ENCODE measurements around the gene PTPN11. TPM values are rescaled to one million over a fixed set of nuclear protein-coding genes. Genes with fewer than 3 reads are reported as not detected.

Gene PTPN11
- total and polyA plus RNA-seq, 4 donors: 33.7 to 73.3 (median 36.4) TPM

GRCh38 chr12:112528521-112528920, 109.8 kb downstream of the PTPN11 start:
- H3K27me3 ChIP-seq (ENCODE audit: control insufficient read depth in 4 of 4, insufficient read depth in 4 of 4, low read length in 3 of 4): peaks cover 0 to 2% (median 0%) of the 10 kb centered on the region in 4 donors
- no peak for TF ChIP-seq FOXA1 (IDR thresholded peaks at IDR 0.05)
- no peak for TF ChIP-seq CTCF (IDR thresholded peaks at IDR 0.05; ENCODE audit: low read depth, low read length, missing input control)
- no peak for TF ChIP-seq MAX (IDR thresholded peaks at IDR 0.05)
- TF ChIP-seq SP1 (IDR thresholded peaks at IDR 0.05): no peak
- TF ChIP-seq EGR1 (IDR thresholded peaks at IDR 0.05; ENCODE audit: low read depth in 2 of 2): no peak
- TF ChIP-seq GABPA (IDR thresholded peaks at IDR 0.05 in 1 of 2, conservative IDR thresholded peaks at IDR 0.05 in 1 of 2): no peak
- no peak for TF ChIP-seq RAD21 (IDR thresholded peaks at IDR 0.05)
- no peak for TF ChIP-seq TAF1 (conservative IDR thresholded peaks at IDR 0.05)
- TF ChIP-seq ZBTB33 (IDR thresholded peaks at IDR 0.05): no peak
- TF ChIP-seq REST (IDR thresholded peaks at IDR 0.05): no peak
- no peak for TF ChIP-seq RXRA (IDR thresholded peaks at IDR 0.05)
- TF ChIP-seq YY1 (IDR thresholded peaks at IDR 0.05): no peak
- TF ChIP-seq JUND (IDR thresholded peaks at IDR 0.05): no peak
- no peak for TF ChIP-seq HNF4G (IDR thresholded peaks at IDR 0.05)
- no peak for TF ChIP-seq FOXA2 (IDR thresholded peaks at IDR 0.05)
- TF ChIP-seq NR2F2 (IDR thresholded peaks at IDR 0.05): no peak
- TF ChIP-seq HNF4A (conservative IDR thresholded peaks at IDR 0.05): no peak
- no peak for TF ChIP-seq ATF3 (IDR thresholded peaks at IDR 0.05)
- no peak overlapping the region for H3K27ac ChIP-seq (ENCODE audit: low read depth in 1 of 2, low read length in 2 of 2)
- no peaks in the 10 kb centered on the region for H3K9me3 ChIP-seq (ENCODE audit: control insufficient read depth in 4 of 4, low read length in 3 of 4)
- H3K36me3 ChIP-seq (ENCODE audit: control insufficient read depth in 4 of 4, insufficient read depth in 3 of 4, low read depth in 1 of 4, low read length in 3 of 4): no peaks in the 10 kb centered on the region
- H3K4me3 ChIP-seq (ENCODE audit: low read depth in 1 of 3, low read length in 3 of 3): no peak overlapping the region
- DNase-seq (ENCODE audit: low spot score): no peak
- no peaks in the 10 kb centered on the region for H3K4me1 ChIP-seq (ENCODE audit: control insufficient read depth in 4 of 4, insufficient read depth in 4 of 4, low read length in 3 of 4)
- 93% methylated on average over 1 of the region's 1 CpG for WGBS
- no peak overlapping the region for H3K9ac ChIP-seq (ENCODE audit: low read depth in 1 of 2, low read length in 2 of 2)

All from liver (tissue), 9 donors.